WERI-Rb-1 (cell line): ENCODE data around the gene ZNF432.

Experiments
- DNase-seq: peaks from one replicate; pipeline ENCODE4 v3.0.0-alpha.2; 2020
- H3K27ac ChIP-seq: fragments of 250-450 bp; sonication (Bioruptor Pico); 2 replicates; pipeline ENCODE4 v1.5.1; 2020; ENCODE audit warnings: mild to moderate bottlenecking, moderate library complexity
- H3K27me3 ChIP-seq: fragments of 250-450 bp; sonication (Bioruptor Pico); 2 replicates; pipeline ENCODE4 v1.5.1; 2021; ENCODE audit warnings: mild to moderate bottlenecking, low read depth, moderate library complexity; ENCODE audit not compliant: insufficient read depth, severe bottlenecking
- H3K36me3 ChIP-seq: fragments of 250-450 bp; sonication (Bioruptor Pico); 2 replicates; pipeline ENCODE4 v1.5.1; 2020; ENCODE audit warnings: mild to moderate bottlenecking, moderate library complexity
- H3K4me3 ChIP-seq: 2 replicates; pipeline ENCODE4 v1.5.1; 2011; ENCODE audit warnings: low read depth, mild to moderate bottlenecking, control low read depth, low read length
- H3K9me3 ChIP-seq: fragments of 250-450 bp; sonication (Bioruptor Pico); 2 replicates; pipeline ENCODE4 v1.5.1; 2021; ENCODE audit warnings: mild to moderate bottlenecking, moderate library complexity; ENCODE audit not compliant: severe bottlenecking
- CTCF ChIP-seq: IDR thresholded peaks from 2 replicates; pipeline ENCODE4 v1.5.1; 2011; ENCODE audit warnings: low read depth, mild to moderate bottlenecking, control low read depth, inconsistent platforms, low read length

Gene ZNF432

DNA sequence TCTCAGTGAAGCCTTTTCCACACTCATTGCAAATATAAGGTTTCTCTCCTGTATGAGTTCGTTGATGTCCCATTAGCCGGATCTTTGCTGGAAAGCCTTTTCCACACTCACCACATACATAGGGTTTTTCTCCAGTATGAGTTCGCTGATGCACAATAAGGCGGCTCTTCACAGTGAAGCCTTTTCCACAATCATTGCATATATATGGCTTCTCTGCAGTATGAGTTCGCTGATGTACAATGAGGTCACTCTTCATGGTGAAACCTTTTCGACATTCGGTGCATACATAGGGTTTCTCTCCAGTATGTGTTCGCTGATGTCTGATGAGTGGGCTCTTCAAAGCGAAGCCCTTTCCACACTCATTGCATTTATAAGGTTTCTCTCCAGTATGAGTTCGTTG is 55.2 kb downstream of the ZNF432 start:
- H3K36me3 ChIP-seq: peaks cover 49% of the 10 kb centered on the region
- no peak overlapping the region for H3K4me3 ChIP-seq
- peaks cover 24% of the 10 kb centered on the region for H3K9me3 ChIP-seq
- no peak for TF ChIP-seq CTCF
- no peak for DNase-seq
- H3K27ac ChIP-seq: no peak overlapping the region
- no peaks in the 10 kb centered on the region for H3K27me3 ChIP-seq

- Histone ChIP-seq H3K9me3 (peaks cover 3% of the 10 kb centered on the region), H3K27ac (peak within 1 kb of the TSS; percentile 60), H3K36me3 (no peaks in the 10 kb centered on the region), H3K27me3 (no peaks in the 10 kb centered on the region), H3K4me3 (peak within 1 kb of the TSS; percentile 99)
- peak; percentile 93 for DNase-seq
- no peak for TF ChIP-seq CTCF
These were observed 62.0 kb downstream of the ZNF432 start, which contains the start of gene ZNF350 for GRCh38 chr19:51986309-51987291. Gene ZNF350, minus strand, starts transcription at chr19:51986840. Its CDS starts 12,480 bp downstream, at chr19:51974360.

GRCh38 chr19:51983361-51983760 is 65.3 kb downstream of the ZNF432 start:
- Histone ChIP-seq H3K27ac (no peak overlapping the region), H3K4me3 (no peak overlapping the region), H3K9me3 (no peaks in the 10 kb centered on the region), H3K27me3 (no peaks in the 10 kb centered on the region), H3K36me3 (peaks cover 3% of the 10 kb centered on the region)
- TF ChIP-seq CTCF: no peak
- DNase-seq: no peak
